GM19438 (cell line): ENCODE results near the gene PRIM1.
"Not testable (repeated sequence)": the region's sequence is repeated elsewhere in the genome, so short reads cannot be mapped to it uniquely, and the experiment has no call there.

Experiments used
- ATAC-seq: cut with Tn5 transposase; IDR thresholded peaks from one replicate; pipeline ENCODE4 v1.9.1; 2021; ENCODE audit warnings: low read depth; ENCODE audit not compliant: unreplicated experiment

The PRIM1 gene

GRCh38 chr12:56751712-56752598 lies at the start of gene PRIM1:
PRIM1 (minus strand) TSS chr12:56752323; CDS start chr12:56752298, 25 bp downstream.
- peak; percentile 62 for ATAC-seq

GRCh38 chr12:56800221-56800620 lies 48.1 kb upstream of the PRIM1 start:
- ATAC-seq, result no peak

GRCh38 chr12:56799345-56799744 lies 47.2 kb upstream of the PRIM1 start:
- not testable (repeated sequence) for ATAC-seq

- ATAC-seq, result not testable (repeated sequence)
Observed at GRCh38 chr12:56795791-56796190, 43.7 kb upstream of the PRIM1 start.

- ATAC-seq, result not testable (repeated sequence)
Observed at GRCh38 chr12:56795046-56795562, 43.0 kb upstream of the PRIM1 start.

- ATAC-seq, result not testable (repeated sequence)
Observed at GRCh38 chr12:56793124-56793523, 41.0 kb upstream of the PRIM1 start.

GRCh38 chr12:56792678-56793077 lies 40.6 kb upstream of the PRIM1 start:
- no peak for ATAC-seq

- not testable (repeated sequence) for ATAC-seq
Observed at GRCh38 chr12:56789429-56789828, 37.3 kb upstream of the PRIM1 start.

- ATAC-seq, result no peak
Observed at GRCh38 chr12:56787498-56787897, 35.4 kb upstream of the PRIM1 start.

- ATAC-seq, result no peak
Observed at GRCh38 chr12:56785874-56786273, 33.8 kb upstream of the PRIM1 start.

- no peak for ATAC-seq
Observed at GRCh38 chr12:56785141-56785865, 33.2 kb upstream of the PRIM1 start.

GRCh38 chr12:56781726-56782125 lies 29.6 kb upstream of the PRIM1 start:
- ATAC-seq, result no peak

- no peak for ATAC-seq
Observed at GRCh38 chr12:56778756-56779155, 26.6 kb upstream of the PRIM1 start.

- ATAC-seq, result no peak
Observed at GRCh38 chr12:56776654-56777053, 24.5 kb upstream of the PRIM1 start.

GRCh38 chr12:56775638-56776037 lies 23.5 kb upstream of the PRIM1 start:
- no peak for ATAC-seq

- ATAC-seq, result no peak
Observed at GRCh38 chr12:56773113-56773512, 21.0 kb upstream of the PRIM1 start.

- ATAC-seq, result no peak
Observed at GRCh38 chr12:56772625-56773024, 20.5 kb upstream of the PRIM1 start.

GRCh38 chr12:56769868-56770267 lies 17.7 kb upstream of the PRIM1 start:
- no peak for ATAC-seq

- no peak for ATAC-seq
Observed at GRCh38 chr12:56768424-56768823, 16.3 kb upstream of the PRIM1 start.

- peak; percentile 99 for ATAC-seq
Observed at GRCh38 chr12:56766535-56766934, 14.4 kb upstream of the PRIM1 start.
